VCaP (cell line): ENCODE data around the gene EVC.

ENCODE experiments used
- H3K27ac ChIP-seq: fragments of 450-650 bp; 2 replicates; pipeline ENCODE4 v1.5.1; 2017
- TF ChIP-seq, protein P1 (sequence below): fragments of 450-650 bp; conservative IDR thresholded peaks from 2 replicates; pipeline ENCODE4 v1.5.1; 2017; ENCODE audit warnings: mild to moderate bottlenecking, moderate library complexity

The EVC gene

DNA sequence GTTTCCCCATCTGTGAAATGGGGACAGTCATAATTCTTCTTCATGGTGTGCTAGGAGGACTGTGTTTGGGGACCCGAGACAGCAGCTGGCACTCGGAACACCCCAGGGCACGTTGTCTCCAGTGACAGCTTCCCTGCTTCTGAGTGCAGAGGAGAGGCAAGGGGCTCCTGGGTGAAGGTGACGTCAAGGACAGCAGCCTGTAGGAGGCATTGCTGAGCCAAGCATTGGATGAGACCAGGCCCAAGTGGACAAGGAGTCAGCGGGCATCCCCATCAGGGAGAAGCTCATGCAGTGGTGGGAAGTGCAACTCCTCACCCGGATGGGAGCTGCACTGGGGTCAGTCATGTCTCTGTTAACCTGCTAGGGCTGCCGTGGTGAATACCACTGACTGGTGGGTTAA is 46.1 kb downstream of the EVC start:
- TF ChIP-seq, protein P1, sequence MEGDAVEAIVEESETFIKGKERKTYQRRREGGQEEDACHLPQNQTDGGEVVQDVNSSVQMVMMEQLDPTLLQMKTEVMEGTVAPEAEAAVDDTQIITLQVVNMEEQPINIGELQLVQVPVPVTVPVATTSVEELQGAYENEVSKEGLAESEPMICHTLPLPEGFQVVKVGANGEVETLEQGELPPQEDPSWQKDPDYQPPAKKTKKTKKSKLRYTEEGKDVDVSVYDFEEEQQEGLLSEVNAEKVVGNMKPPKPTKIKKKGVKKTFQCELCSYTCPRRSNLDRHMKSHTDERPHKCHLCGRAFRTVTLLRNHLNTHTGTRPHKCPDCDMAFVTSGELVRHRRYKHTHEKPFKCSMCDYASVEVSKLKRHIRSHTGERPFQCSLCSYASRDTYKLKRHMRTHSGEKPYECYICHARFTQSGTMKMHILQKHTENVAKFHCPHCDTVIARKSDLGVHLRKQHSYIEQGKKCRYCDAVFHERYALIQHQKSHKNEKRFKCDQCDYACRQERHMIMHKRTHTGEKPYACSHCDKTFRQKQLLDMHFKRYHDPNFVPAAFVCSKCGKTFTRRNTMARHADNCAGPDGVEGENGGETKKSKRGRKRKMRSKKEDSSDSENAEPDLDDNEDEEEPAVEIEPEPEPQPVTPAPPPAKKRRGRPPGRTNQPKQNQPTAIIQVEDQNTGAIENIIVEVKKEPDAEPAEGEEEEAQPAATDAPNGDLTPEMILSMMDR: no peak
- H3K27ac ChIP-seq: no peak overlapping the region

DNA sequence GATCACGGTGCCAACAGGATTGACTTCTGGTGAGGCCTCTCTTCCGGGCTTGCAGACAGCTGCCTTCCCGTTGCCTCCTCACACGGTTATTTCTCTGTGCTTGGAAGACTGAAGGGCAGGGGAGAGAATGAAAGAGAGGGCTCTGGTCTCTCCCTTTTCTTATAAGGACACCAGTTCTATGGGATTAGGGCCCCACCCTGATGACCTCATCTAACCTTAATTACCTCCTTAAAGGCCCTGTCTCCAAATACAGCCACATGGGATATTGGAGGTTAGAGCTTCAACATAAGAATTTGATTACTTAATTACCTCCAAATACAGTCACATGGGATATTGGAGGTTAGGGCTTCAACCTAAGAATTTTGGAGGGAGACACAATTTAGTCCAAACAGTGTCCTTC is 46.5 kb downstream of the EVC start:
- no peak overlapping the region for H3K27ac ChIP-seq

DNA sequence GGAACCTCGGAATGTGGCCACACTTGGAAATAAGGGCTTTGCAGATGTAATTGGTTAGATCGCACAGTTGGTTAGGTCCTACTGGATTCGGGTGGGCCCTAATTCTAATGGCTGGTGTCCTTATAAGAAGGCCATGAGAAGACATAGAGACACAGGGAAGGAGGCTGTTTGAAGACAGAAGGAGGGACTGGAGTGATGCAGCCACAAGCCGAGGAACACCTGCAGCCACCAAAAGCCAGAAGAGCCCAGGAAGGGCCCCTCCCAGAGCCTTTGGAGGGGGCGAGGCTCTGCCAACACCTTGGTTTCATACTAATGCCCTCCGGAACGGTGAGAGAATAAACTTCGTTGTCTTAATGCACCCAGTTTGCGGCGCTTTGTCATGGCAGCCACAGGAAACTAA is 47.0 kb downstream of the EVC start:
- H3K27ac ChIP-seq: no peak overlapping the region

More for the DNA sequence above, 46.5 kb downstream of the EVC start:
- TF ChIP-seq, protein P1: no peak

DNA sequence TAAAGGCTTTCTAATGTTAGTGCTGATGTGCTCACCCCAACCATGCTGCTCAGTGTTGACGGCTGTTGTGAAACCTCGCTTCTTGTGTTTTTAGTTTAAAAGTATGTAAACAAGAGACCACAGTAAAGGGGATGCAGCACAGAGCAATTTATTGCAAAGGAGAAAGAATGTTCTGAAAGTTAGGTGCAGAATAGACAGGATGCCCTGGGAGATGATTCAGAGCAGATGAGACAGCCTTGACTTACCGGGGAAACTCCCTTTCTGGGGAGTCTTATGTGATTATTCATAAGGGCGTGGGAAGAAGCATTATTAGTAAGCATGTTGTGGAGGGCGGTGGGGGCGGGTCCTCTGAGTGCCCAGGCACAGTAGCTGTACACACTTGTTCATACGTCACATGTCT is 47.7 kb downstream of the EVC start:
- TF ChIP-seq, protein P1: no peak
- no peak overlapping the region for H3K27ac ChIP-seq

More for the DNA sequence above, 47.0 kb downstream of the EVC start:
- TF ChIP-seq, protein P1: no peak

DNA sequence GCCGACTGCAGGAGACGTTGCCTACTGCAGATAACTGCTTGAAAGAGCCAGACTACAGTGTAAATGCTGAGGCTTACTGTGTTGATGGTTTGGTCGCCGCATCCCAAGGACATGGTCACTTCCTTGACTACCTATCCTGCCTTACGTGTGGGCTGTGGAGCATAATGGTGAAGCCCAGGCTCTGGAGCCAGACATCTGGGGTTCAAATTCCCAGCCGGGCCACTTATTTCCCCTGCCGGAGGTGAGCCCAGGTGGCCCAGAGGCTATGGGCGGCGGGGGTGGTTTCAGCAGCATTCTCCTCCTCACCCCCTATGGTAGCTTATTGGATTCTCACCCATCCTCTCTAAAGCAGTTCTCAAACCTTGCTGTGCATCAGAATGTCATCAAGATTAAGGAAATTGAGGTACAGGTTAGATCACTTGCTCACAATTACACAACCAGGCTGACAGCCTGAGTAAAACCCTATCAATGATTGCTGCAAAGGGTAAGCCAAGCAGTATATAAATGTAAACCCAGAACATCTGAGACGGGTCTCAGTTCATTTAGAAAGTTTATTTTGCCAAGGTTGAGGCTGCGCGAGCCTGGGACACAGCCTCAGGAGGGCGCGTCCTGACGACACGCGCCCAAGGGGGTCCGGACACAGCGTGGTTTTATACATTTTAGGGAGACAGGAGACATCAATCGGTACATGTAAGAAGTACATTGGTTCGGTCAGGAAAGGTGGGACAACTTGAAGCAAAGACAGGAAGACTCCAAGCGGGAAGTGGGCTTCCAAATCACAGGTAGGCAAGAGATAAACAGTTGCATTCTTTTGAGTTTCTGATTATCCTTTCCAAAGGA is 48.5 kb downstream of the EVC start:
- TF ChIP-seq, protein P1: no peak
- no peak overlapping the region for H3K27ac ChIP-seq

DNA sequence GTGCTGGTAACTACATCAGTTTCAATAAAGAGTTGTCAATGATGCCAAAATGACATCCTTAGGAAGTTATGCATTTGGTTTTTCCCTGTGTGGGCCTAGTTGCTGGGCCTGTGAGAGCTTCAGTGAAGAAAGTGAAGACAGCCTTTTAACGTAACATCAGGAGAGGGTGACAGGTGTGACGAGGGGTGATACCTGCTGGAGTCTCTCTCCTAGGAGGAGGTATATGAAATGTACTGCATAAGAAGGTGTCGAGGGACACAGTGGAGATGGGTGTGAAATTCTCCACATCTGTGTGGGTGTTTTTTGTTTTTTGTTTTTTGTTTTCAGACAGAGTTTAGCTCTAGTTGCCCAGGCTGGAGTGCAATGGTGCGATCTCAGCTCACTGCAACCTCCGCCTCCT is 49.2 kb downstream of the EVC start:
- H3K27ac ChIP-seq: no peak overlapping the region
- TF ChIP-seq, protein P1: no peak

DNA sequence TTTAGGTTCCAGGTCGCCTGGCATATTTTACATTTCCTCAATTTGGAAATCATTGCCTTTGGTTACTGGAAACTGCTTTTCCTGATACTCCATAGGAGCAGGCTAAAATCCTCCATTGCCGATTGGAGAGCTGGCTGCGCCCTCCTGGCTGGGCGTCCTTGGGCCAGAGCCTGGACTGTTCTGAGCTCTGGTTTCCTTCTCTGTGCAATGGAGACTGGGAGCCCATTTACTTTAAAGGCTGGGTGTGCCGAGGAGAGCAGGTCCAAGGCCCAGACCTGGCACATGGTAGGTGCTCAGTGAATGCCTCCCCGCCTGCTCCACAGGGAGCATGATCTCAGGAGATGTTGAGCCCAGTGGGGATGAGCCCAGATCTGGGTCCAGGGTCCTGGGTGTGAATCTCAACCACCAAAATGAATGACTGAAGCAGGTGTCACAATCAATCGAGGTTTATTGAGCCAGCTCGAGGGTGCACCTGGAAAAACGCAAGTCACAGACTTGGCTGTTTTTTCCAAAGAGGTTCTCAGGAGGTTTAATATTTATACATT is 50.0 kb downstream of the EVC start:
- no peak overlapping the region for H3K27ac ChIP-seq
- TF ChIP-seq, protein P1: no peak
